Left ventricle myocardium superior (tissue), 1 donor: ENCODE results near the gene LMTK2. TPM values are rescaled to one million over a fixed set of nuclear protein-coding genes. Genes with fewer than 3 reads are reported as not detected.
A peak's percentile ranks its signal among the peaks of the same experiment; 100 is the strongest.
"Not testable (repeated sequence)": the region's sequence is repeated elsewhere in the genome, so short reads cannot be mapped to it uniquely, and the experiment has no call there.

Source experiments
- ATAC-seq: fragments of 200-7000 bp; cut with Tn5 transposase; one replicate; pipeline ENCODE4 v1.9.1; 2020; ENCODE audit warnings: mild to moderate bottlenecking, moderate library complexity
- DNase-seq: peaks from one replicate; pipeline ENCODE4 v3.0.0-alpha.2; 2020
- intact Hi-C: fragments of 100-400 bp; cut with micrococcal nuclease; formaldehyde crosslinking; loops from one replicate; pipeline ENCODE4 v1.11.0; 2022
- total RNA-seq: library from RNA; stranded (reverse); fragmentation: NEBNext Ultra II Directional; extraction: Animal tissue kit (Norgen Biotek cat#: 25700); gene quantifications from one replicate; pipeline ENCODE4 v1.2.1, GENCODE V29; 2021
- donor health status: DM: no; HTN: yes; CAD: no; lungs with severe emphysema.

LMTK2 gene
- total RNA-seq, 1 donor from 2014 or later: 24.7 TPM

GRCh38 chr7:98097042-98097645, 9.5 kb upstream of the LMTK2 start:
- DNase-seq (no peak), ATAC-seq (no peak)
- intact Hi-C loops: loop anchor here (5.0 kb wide), 1 partner anchor 1105 kb away; no protein-coding TSS in a partner anchor

GRCh38 chr7:98100088-98100487, 6.6 kb upstream of the LMTK2 start:
- DNase-seq (no peak), ATAC-seq (no peak)
- intact Hi-C loops: no loop called here

GRCh38 chr7:98102170-98102569, 4.5 kb upstream of the LMTK2 start:
- intact Hi-C loops: no loop called here
- ATAC-seq (no peak), DNase-seq (no peak)

- DNase-seq (no peak), ATAC-seq (no peak)
- intact Hi-C loops: loop anchor here (5.0 kb wide), 1 partner anchor 61 kb away; no protein-coding TSS in a partner anchor
Observed at GRCh38 chr7:98105942-98106544, 619 bp upstream of the LMTK2 start.

- intact Hi-C loops: loop anchor here (5.0 kb wide), 1 partner anchor 60 kb away; no protein-coding TSS in a partner anchor
- peak; percentile 35 for DNase-seq
- peak; percentile 39 for ATAC-seq
Observed at GRCh38 chr7:98107313-98107721, 655 bp downstream of the LMTK2 start.

GRCh38 chr7:98110249-98111022, 3.8 kb downstream of the LMTK2 start:
- intact Hi-C loops: no loop called here
- DNase-seq (peak; percentile 42), ATAC-seq (peak; percentile 47)

GRCh38 chr7:98112077-98112476, 5.4 kb downstream of the LMTK2 start:
- DNase-seq (no peak), ATAC-seq (no peak)
- intact Hi-C loops: no loop called here

GRCh38 chr7:98115746-98116525, 9.3 kb downstream of the LMTK2 start:
- ATAC-seq (no peak), DNase-seq (no peak)
- intact Hi-C loops: no loop called here

GRCh38 chr7:98116656-98117461, 10.2 kb downstream of the LMTK2 start:
- no peak for DNase-seq
- intact Hi-C loops: no loop called here
- no peak for ATAC-seq

GRCh38 chr7:98119256-98119918, 12.7 kb downstream of the LMTK2 start:
- intact Hi-C loops: no loop called here
- ATAC-seq: peak; percentile 31
- no peak for DNase-seq

- peak; percentile 38 for DNase-seq
- intact Hi-C loops: no loop called here
- peak; percentile 86 for ATAC-seq
Observed at GRCh38 chr7:98120559-98120958, 13.9 kb downstream of the LMTK2 start.

- ATAC-seq, DNase-seq, intact Hi-C loops: not testable (repeated sequence)
Observed at GRCh38 chr7:98121388-98121787, 14.7 kb downstream of the LMTK2 start.

GRCh38 chr7:98123365-98123696, 16.7 kb downstream of the LMTK2 start:
- ATAC-seq: no peak
- intact Hi-C loops: no loop called here

GRCh38 chr7:98125759-98126158, 19.1 kb downstream of the LMTK2 start:
- intact Hi-C loops: no loop called here
- ATAC-seq (peak; percentile 19), DNase-seq (no peak)

More at GRCh38 chr7:98123365-98123696, 16.7 kb downstream of the LMTK2 start:
- no peak for DNase-seq

GRCh38 chr7:98126311-98127142, 19.9 kb downstream of the LMTK2 start:
- intact Hi-C loops: no loop called here
- no peak for DNase-seq
- peak; percentile 59 for ATAC-seq

- no peak for DNase-seq
- intact Hi-C loops: no loop called here
- ATAC-seq: no peak
Observed at GRCh38 chr7:98128346-98128745, 21.7 kb downstream of the LMTK2 start.

GRCh38 chr7:98130959-98131358, 24.3 kb downstream of the LMTK2 start:
- intact Hi-C loops: no loop called here
- peak; percentile 14 for ATAC-seq

More at GRCh38 chr7:98130959-98131358, 24.3 kb downstream of the LMTK2 start:
- no peak for DNase-seq
